Measurements from ENCODE around the gene IRF2BPL.

The IRF2BPL gene

GRCh38 chr14:77028384-77029231 is at the start of gene IRF2BPL:
TSS of gene IRF2BPL (minus strand) at chr14:77028708. CDS start at chr14:77027792, 916 bp downstream.
- DNase-seq: peak; percentile 89

- DNase-seq: no peak
Observed at GRCh38 chr14:77077040-77077439, 48.5 kb upstream of the IRF2BPL start.

- DNase-seq: no peak
Observed at GRCh38 chr14:77076113-77076631, 47.7 kb upstream of the IRF2BPL start.

DNA sequence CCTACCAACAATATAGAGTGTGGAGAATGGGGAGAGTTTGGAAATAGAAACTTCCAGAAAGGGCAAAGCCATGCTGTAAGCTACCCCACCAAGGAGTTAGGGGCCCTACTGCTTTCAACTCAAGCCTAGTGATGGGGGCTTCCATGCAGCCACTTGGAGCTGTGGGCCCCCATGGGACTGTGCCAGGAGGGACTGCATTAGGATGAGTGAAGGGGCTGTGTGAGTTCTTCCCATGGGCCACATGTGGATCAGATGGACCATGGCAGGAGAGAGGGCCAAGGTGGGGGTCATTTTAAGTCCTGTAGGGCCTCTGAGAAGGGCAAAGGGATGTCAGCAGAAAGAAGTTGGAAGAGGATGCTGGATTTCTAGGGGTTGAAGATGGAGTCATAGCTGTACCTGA is 46.5 kb upstream of the IRF2BPL start:
- no peak for DNase-seq

DNA sequence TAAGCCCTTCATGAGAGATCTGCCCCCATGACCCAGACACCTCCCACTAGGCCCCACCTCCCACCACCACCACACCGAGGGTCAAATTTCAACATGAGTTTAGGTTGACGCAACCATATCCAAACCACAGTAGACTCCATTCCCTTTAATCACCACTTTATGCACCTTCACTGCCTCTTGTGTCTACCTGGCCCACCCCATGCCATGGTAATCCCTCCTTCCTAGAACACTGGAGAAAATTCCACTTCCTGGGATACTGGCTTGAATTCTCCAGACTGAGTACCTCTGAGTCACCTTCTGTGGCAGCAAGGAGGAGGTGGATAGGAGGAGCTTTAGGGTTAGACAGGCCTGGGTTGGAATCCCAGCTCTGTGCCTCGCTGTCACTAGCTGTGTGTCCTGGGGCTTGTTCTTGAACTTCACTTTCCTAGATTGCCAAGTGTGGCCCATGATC is 43.5 kb upstream of the IRF2BPL start:
- no peak for DNase-seq

- no peak for DNase-seq
Observed at GRCh38 chr14:77069551-77069950, 41.0 kb upstream of the IRF2BPL start.

- DNase-seq: no peak
Observed at GRCh38 chr14:77068517-77069200, 40.2 kb upstream of the IRF2BPL start.

GRCh38 chr14:77067632-77068516 is 39.4 kb upstream of the IRF2BPL start:
- peak; percentile 20 for DNase-seq

DNA sequence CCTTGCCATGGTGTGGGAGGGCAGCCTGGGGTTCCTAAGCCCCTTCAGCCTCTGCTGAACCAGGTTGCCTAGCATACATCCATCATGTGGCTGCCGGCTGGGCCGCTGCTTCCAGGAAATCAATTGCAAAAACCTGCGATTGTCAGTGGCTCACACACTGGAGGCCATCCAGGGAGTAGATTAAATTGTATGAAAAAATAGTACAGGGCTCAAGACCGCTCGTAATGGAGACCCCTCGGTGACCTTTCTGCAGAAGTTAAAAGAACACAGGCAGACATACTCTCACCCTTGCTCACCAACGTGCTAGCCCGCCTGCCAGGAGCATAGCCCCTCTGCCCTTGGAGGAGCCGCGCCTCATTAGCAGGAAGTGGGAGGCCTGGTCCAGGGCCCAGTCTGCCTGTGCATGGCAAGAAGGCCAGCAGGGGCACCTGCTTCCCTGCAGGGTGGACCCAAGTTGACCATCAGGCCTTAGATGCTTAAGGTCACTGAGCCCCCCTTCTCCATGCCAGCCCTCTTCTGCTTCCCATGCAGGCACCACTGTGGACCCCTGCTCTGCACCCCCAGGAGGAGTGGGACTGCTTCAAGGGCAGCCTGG is 38.2 kb upstream of the IRF2BPL start:
- no peak for DNase-seq

DNA sequence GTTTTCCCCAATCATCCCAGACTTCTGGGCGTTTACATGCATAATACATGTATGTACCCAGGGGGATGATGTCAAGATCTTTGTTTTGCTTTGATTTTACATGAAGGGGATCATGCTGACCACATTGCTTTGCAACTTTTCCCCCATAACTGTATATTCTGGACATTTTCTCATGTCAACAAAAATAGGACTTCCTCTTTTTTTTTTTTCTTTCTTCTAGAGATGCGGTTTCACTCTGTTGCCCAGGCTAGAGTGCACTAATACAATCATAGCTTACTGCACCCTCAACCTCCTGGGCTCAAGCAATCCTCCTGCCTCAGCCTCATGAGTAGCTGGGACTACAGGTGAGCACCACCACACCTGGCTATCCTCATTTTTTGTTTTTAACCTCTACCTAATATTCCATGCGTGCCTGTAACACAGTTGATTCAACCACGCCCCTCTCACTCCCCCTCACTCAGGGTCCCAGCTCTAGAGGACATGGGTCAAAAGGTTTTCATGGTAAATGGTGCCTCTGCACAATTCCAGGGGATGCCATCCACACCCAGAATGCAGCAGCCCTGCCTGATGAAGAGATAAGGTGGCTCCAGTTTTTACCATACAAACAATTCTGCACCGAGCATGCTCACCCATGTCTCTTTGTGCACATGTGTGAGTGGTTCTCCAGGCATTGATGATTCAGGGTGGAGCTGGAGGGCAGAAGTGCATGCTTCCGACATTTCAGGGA is 37.5 kb upstream of the IRF2BPL start:
- DNase-seq: no peak

DNA sequence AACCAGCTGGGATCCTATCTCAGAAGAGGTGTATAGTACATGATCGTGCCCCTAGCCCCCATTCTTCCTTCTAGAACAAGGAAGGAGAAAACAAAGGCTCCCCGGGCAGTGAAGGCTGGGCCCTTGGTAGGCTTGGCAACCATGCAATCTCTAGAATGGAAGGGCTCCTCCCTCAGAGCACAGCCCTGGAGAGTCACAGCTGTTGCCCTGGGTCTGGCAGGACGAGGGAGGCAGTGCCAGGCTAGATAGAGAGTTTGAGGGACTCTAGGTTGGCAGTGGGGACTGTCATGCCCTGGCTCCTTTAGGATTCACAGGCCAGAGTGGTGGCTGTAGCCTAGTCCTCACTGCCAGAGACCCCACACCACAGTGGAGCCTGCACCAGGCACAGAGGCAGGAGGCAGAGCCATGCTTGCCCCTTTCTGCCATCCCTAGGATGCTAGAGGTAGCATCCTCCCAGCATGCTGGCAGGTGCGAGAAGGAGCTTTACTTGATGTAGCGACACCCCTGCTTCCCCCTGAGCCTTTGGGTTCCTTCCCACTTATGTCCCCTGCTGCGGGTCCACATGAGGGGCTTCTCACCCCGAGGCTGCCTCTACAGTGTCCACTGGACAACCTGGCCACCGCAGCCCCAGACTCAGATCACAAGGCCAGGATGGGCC is 36.1 kb upstream of the IRF2BPL start:
- DNase-seq: no peak

DNA sequence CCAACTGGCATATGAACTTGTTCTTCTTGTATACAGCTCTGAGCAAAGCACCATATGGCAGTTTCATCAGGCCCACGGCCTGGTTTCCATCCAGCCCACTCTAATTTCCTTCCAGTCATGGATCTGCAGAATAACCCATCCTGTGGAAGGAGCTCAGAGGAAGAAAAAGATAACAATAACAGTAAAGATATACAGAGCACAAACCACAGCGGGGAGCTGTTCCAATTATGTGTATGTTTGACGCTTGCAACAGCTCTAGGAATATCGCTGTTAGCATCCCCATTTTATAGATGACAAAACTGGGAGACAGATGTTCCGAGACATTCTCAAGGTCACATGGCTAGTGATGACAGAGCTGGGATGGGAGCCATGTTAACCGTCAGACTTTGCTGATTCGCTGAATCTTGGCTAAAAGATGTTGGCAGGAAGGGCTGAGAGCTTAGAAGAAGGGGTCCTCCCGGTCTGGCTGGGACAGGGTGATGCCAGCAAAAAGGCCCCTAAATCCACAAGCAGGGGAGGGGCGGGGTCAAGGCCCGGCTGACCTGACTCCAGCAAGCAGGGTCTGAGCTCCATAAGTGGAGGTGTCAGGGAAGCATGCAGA is 35.2 kb upstream of the IRF2BPL start:
- DNase-seq: no peak

- DNase-seq: no peak
Observed at GRCh38 chr14:77062261-77062660, 33.8 kb upstream of the IRF2BPL start.

- DNase-seq: no peak
Observed at GRCh38 chr14:77061630-77062257, 33.2 kb upstream of the IRF2BPL start.

DNA sequence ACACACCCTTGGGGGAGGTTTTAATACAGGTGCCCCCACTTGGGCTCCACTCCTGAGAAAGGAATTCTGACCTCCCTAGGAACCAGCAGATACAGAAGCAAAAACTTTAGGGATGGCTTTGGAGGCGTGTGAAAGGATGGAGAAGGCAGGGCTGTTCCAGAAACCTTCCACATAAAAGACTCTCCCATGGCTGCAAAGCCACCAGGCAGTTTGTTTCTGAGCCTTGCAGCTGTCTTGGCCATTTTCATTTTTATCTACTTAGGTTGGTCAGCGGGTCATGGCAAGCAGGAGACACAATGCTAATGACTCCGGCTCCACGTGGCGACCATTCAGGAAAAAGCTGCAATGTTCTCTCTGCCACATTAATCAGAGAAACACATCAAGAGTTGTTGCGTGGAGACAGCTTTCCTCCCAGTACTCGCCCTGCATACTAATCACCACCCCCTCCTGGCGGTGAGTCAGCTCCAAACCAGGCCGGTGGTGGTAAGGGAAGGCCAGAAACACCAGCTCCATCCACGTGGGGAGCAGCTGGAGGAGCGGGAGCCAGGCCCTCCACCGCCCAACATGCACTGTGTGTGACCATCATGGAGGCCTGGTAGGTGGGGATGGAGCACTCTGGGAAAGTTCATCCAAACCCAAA is 30.9 kb upstream of the IRF2BPL start:
- DNase-seq: no peak

DNA sequence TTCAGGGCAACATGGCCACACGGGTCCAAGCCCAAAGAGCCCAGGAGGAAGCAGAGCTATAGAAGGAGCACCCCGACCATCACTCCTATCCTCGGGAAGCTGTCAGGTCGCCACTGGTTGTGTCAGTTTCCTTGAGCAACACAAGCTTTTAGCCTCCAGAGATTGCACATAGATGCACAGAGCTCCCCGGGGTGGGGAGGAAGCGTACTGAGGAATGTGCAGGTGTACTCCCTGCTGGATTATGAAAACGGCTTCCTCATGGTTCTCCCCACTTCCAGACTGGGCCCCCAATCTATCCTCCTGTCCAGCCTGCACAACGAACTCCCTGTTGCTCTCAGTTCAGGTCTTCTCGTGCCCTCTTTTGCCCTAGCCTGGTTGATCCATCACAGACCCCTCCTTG is 30.3 kb upstream of the IRF2BPL start:
- no peak for DNase-seq

- DNase-seq: no peak
Observed at GRCh38 chr14:77058117-77058516, 29.6 kb upstream of the IRF2BPL start.

- no peak for DNase-seq
Observed at GRCh38 chr14:77055981-77056380, 27.5 kb upstream of the IRF2BPL start.

- DNase-seq: no peak
Observed at GRCh38 chr14:77055306-77055705, 26.8 kb upstream of the IRF2BPL start.
